Measurements from ENCODE around the gene LRIT3. TPM values are rescaled to one million over a fixed set of nuclear protein-coding genes. Genes with fewer than 3 reads are reported as not detected.

Gene LRIT3
- total RNA-seq, 4 donors from 2014 or later: 0.62 TPM; not detected in 3

- H3K4me3 ChIP-seq: peak within 1 kb of the TSS in 1 of 2 donors; percentile 12
- H3K27ac ChIP-seq: peak within 1 kb of the TSS in 2 of 4 donors; percentile 21 to 32
- H3K9me3 ChIP-seq: no peaks in the 10 kb centered on the region
- no peaks in the 10 kb centered on the region for H3K27me3 ChIP-seq
- H3K4me1 ChIP-seq: peaks cover 0 to 11% (median 4%) of the 10 kb centered on the region in 3 donors
- ATAC-seq: no peak
- TF ChIP-seq EP300 (IDR thresholded peaks at IDR 0.05) (no peak), POLR2A (IDR thresholded peaks at IDR 0.05) (no peak), POLR2AphosphoS5 (IDR thresholded peaks at IDR 0.05) (no peak)
- TF ChIP-seq, protein P1, sequence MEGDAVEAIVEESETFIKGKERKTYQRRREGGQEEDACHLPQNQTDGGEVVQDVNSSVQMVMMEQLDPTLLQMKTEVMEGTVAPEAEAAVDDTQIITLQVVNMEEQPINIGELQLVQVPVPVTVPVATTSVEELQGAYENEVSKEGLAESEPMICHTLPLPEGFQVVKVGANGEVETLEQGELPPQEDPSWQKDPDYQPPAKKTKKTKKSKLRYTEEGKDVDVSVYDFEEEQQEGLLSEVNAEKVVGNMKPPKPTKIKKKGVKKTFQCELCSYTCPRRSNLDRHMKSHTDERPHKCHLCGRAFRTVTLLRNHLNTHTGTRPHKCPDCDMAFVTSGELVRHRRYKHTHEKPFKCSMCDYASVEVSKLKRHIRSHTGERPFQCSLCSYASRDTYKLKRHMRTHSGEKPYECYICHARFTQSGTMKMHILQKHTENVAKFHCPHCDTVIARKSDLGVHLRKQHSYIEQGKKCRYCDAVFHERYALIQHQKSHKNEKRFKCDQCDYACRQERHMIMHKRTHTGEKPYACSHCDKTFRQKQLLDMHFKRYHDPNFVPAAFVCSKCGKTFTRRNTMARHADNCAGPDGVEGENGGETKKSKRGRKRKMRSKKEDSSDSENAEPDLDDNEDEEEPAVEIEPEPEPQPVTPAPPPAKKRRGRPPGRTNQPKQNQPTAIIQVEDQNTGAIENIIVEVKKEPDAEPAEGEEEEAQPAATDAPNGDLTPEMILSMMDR (IDR thresholded peaks at IDR 0.05): no peak
- 39 to 42% methylated on average over 6 to 8 of the region's 9 CpGs for WGBS, 2 donors (ENCODE audit: low coverage in 1 of 2)
- no peaks in the 10 kb centered on the region for H3K36me3 ChIP-seq
Observed at GRCh38 chr4:109912706-109913595, 65.0 kb downstream of the LRIT3 start, which contains the start of gene EGF. TSS of gene EGF (plus strand) at chr4:109912883. CDS start at chr4:109913336, 453 bp downstream.

DNA sequence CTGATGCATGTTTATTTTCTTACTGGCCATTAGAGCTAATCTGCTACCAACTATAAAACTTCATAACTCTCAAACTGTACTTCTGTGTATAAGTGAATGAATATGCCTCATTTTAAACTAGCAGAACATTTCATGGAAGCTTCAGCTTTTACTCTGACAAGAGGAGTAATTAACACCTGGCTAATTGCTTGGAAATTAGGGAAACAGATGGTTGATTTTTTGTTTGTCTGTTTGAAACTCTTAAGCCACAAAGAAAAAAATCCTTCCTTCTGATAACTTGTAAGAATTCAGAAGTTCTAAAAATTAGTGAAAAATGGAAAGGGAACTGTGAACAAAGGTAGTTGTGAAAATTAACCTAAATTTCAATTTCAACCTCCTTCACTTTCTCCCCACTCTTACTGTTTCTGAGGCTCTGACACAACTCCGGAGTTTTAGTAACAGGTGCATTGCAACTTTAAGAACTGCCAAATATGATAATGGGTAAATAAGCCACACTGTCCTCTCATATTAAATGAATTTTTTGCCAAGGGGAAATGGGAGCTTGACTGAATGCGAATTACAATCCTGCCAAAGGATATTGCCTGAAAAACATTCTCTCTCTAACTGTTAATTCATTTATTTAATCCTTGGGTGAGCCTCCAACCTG lies 65.8 kb downstream of the LRIT3 start:
- WGBS, 2 donors (ENCODE audit: low coverage in 1 of 2): 69 to 100% methylated on average over 2 of the region's 2 CpGs
- no peak overlapping the region for H3K4me3 ChIP-seq
- no peak for TF ChIP-seq POLR2AphosphoS5 (IDR thresholded peaks at IDR 0.05)
- no peak for TF ChIP-seq POLR2A (IDR thresholded peaks at IDR 0.05)
- TF ChIP-seq, protein P1 (IDR thresholded peaks at IDR 0.05): no peak
- TF ChIP-seq EP300 (IDR thresholded peaks at IDR 0.05): no peak

DNA sequence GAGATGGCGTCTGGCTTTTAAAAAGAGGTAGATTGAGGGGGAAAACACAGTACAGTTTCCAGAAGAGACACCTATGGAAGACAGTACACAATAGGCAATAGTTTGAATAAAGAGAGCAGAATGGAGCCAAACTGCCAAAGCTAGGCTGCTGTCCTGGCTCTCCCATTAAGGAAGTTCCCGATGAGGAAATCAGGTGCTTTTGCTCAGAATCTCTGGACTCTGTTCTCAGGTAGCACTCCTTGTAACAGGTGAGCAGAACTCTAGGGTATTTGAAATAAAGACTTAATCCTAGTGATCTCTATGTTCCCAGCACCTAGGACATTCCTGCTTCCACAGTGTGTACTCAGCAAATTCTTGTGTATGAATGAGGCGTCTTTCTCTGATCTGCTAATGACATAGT lies 66.4 kb downstream of the LRIT3 start:
- WGBS, 2 donors (ENCODE audit: low coverage in 1 of 2): 80 to 88% methylated on average over 1 to 3 of the region's 3 CpGs
- H3K9me3 ChIP-seq: no peaks in the 10 kb centered on the region
- H3K4me3 ChIP-seq: no peak overlapping the region
- no peaks in the 10 kb centered on the region for H3K36me3 ChIP-seq
- H3K4me1 ChIP-seq: peaks cover 0 to 11% (median 4%) of the 10 kb centered on the region in 3 donors
- TF ChIP-seq POLR2A (IDR thresholded peaks at IDR 0.05) (no peak), POLR2AphosphoS5 (IDR thresholded peaks at IDR 0.05) (no peak)
- TF ChIP-seq, protein P1 (IDR thresholded peaks at IDR 0.05): no peak
- no peaks in the 10 kb centered on the region for H3K27me3 ChIP-seq
- no peak overlapping the region for H3K27ac ChIP-seq
- ATAC-seq: no peak

More for the DNA sequence above, 65.8 kb downstream of the LRIT3 start:
- H3K27ac ChIP-seq: no peak overlapping the region
- H3K27me3 ChIP-seq: no peaks in the 10 kb centered on the region
- no peaks in the 10 kb centered on the region for H3K36me3 ChIP-seq
- no peak for ATAC-seq
- H3K9me3 ChIP-seq: no peaks in the 10 kb centered on the region
- peaks cover 0 to 11% (median 4%) of the 10 kb centered on the region in 3 donors for H3K4me1 ChIP-seq

GRCh38 chr4:109915385-109916026 lies 67.6 kb downstream of the LRIT3 start:
- TF ChIP-seq EP300 (IDR thresholded peaks at IDR 0.05) (no peak), POLR2A (IDR thresholded peaks at IDR 0.05) (no peak), POLR2AphosphoS5 (IDR thresholded peaks at IDR 0.05) (no peak)
- TF ChIP-seq, protein P1 (IDR thresholded peaks at IDR 0.05): no peak
- Histone ChIP-seq H3K36me3 (no peaks in the 10 kb centered on the region), H3K27me3 (no peaks in the 10 kb centered on the region), H3K9me3 (no peaks in the 10 kb centered on the region), H3K27ac (no peak overlapping the region), H3K4me1 (peaks cover 0 to 11% (median 4%) of the 10 kb centered on the region in 3 donors), H3K4me3 (no peak overlapping the region)
- 69 to 74% methylated on average over 7 to 8 of the region's 8 CpGs for whole genome bisulfite sequencing, 2 donors (ENCODE audit: low coverage in 1 of 2)
- no peak for ATAC-seq

Measured in gastroesophageal sphincter (tissue), 4 donors.